IPS-18a (cell line): ENCODE measurements around the gene CDK6.

Experiments used
- H3K27ac ChIP-seq: one replicate; pipeline ENCODE4 v1.5.1; 2013; ENCODE audit warnings: low read length
- H3K27me3 ChIP-seq: one replicate; pipeline ENCODE4 v1.6.1; 2013; ENCODE audit warnings: mild to moderate bottlenecking, low read length; ENCODE audit not compliant: control insufficient read depth, insufficient read depth
- H3K36me3 ChIP-seq: one replicate; pipeline ENCODE4 v1.6.1; 2013; ENCODE audit warnings: low read depth, low read length; ENCODE audit not compliant: control insufficient read depth
- H3K4me1 ChIP-seq: one replicate; pipeline ENCODE4 v1.6.1; 2013; ENCODE audit warnings: low read depth, low read length; ENCODE audit not compliant: control insufficient read depth
- H3K4me3 ChIP-seq: one replicate; pipeline ENCODE4 v1.5.1; 2013; ENCODE audit warnings: low read length
- H3K9ac ChIP-seq: one replicate; pipeline ENCODE4 v1.6.1; 2013; ENCODE audit warnings: mild to moderate bottlenecking, low read length, moderate library complexity
- H3K9me3 ChIP-seq: one replicate; pipeline ENCODE4 v1.6.1; 2013; ENCODE audit warnings: low read depth, low read length; ENCODE audit not compliant: control insufficient read depth

Gene CDK6

GRCh38 chr7:92823042-92823441, 13.3 kb downstream of the CDK6 start:
- no peak overlapping the region for H3K4me3 ChIP-seq
- H3K9me3 ChIP-seq = no peaks in the 10 kb centered on the region
- no peak overlapping the region for H3K9ac ChIP-seq
- no peaks in the 10 kb centered on the region for H3K36me3 ChIP-seq
- H3K27ac ChIP-seq = no peak overlapping the region
- no peaks in the 10 kb centered on the region for H3K27me3 ChIP-seq
- peaks cover 10% of the 10 kb centered on the region for H3K4me1 ChIP-seq

DNA sequence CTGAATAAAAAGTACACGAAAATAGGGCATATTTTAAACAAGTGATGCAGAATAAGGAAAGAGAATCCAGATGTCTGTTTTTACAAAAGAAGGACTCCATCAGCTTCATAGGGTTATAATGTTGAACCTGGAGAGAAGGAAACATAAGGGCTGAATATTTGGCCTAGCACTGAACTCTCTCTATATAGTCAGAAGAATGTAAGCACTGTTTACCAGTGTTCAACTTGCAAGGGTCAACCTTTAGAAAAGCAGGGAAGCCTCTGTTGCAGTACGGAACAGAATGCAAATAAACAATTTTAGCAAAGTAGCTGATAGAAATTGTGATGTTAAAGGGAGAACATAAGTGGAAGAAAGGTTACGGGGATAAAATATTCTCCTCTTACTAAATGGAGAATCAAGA, 16.2 kb downstream of the CDK6 start:
- Histone ChIP-seq H3K4me3 (no peak overlapping the region), H3K36me3 (no peaks in the 10 kb centered on the region), H3K27me3 (no peaks in the 10 kb centered on the region), H3K9ac (no peak overlapping the region), H3K27ac (no peak overlapping the region), H3K9me3 (peaks cover 4% of the 10 kb centered on the region), H3K4me1 (peaks cover 7% of the 10 kb centered on the region)

GRCh38 chr7:92817398-92817797, 19.0 kb downstream of the CDK6 start:
- Histone ChIP-seq H3K4me1 (peaks cover 19% of the 10 kb centered on the region), H3K27ac (no peak overlapping the region), H3K9me3 (peaks cover 4% of the 10 kb centered on the region), H3K36me3 (no peaks in the 10 kb centered on the region), H3K4me3 (no peak overlapping the region), H3K27me3 (no peaks in the 10 kb centered on the region), H3K9ac (no peak overlapping the region)

DNA sequence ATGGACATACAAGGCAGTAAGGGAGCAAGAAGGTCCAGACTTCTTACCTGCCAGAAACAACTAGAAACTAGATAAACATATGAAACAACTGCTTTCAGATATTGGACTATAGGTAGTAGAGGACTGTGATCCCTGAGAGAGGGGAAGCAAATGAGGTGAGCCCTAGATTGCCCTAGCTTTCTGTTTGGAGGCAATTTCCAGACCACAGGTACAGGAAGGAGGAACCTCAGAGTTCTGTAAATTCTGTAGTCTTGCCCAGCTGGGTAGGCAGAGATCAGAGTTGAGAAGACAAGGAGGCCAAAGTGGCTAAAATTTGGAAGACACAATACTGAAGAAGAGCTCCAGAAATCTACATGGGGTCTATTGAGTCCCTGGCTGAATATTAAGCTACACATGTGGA, 21.0 kb downstream of the CDK6 start:
- H3K4me3 ChIP-seq = no peak overlapping the region
- no peak overlapping the region for H3K9ac ChIP-seq
- peaks cover 19% of the 10 kb centered on the region for H3K4me1 ChIP-seq
- no peak overlapping the region for H3K27ac ChIP-seq
- H3K36me3 ChIP-seq = no peaks in the 10 kb centered on the region
- H3K27me3 ChIP-seq = no peaks in the 10 kb centered on the region
- peaks cover 4% of the 10 kb centered on the region for H3K9me3 ChIP-seq

GRCh38 chr7:92813390-92814024, 22.9 kb downstream of the CDK6 start:
- Histone ChIP-seq H3K4me1 (peaks cover 32% of the 10 kb centered on the region), H3K27ac (no peak overlapping the region), H3K4me3 (peak overlapping the region; percentile 22), H3K9me3 (peaks cover 4% of the 10 kb centered on the region), H3K9ac (no peak overlapping the region), H3K36me3 (no peaks in the 10 kb centered on the region), H3K27me3 (no peaks in the 10 kb centered on the region)

DNA sequence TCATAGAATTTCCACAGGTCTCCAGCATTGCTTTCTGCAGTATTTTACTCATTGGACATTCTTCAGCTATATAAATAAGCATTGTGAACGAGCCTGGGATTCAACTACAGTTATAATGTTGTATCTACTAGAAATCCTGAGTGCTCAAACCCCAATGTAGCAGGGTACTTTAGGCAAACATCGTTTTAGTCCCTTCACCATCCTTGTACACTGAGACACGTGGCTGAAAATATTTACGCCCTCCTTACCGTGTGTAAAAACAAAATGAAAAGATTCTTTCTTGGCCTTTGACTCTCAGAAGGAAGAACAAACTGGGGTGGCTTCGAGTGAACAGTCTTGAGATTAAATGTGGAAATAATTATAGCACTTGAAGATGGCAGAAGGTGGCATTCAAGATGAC, 25.2 kb downstream of the CDK6 start:
- no peak overlapping the region for H3K27ac ChIP-seq
- H3K9me3 ChIP-seq = peaks cover under 1% of the 10 kb centered on the region
- no peak overlapping the region for H3K4me3 ChIP-seq
- no peak overlapping the region for H3K9ac ChIP-seq
- no peaks in the 10 kb centered on the region for H3K36me3 ChIP-seq
- H3K4me1 ChIP-seq = peaks cover 32% of the 10 kb centered on the region
- H3K27me3 ChIP-seq = no peaks in the 10 kb centered on the region

DNA sequence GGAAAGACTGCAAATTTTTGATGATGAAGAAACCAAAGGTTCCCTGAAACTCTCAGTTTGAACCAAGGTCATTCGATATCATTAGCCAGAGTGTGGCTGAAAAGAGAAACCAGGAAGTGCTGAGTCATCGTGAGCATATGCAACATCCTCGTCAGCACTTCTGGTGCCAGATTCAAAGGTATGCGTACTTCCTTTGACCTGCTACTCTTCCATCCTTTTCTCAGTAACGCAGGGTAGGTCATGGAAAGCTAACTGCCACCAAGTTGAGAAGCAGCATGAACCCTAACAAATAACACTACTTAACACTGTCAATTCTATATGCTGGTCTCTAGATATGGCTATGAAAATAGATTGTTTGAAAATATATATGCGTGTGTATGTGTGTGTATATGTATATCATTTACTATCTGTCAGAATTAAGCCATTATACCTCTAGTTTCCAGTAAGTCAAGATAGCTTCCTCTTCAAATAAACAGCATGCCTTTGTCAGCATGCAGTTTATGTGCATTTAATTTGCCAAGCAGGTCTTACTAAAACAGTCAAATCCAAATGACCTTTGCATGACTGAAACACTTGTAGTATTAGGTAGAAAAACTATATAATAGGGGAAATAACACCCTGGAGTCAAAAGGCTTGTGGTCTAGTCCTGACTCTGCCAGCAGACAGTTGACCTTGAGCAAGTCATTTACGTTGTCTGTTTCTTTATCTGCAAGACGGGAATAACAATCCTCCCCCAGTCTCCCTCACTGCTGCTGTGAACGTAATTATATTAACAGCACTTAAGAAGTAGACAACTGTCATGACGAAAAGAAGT, 26.4 kb downstream of the CDK6 start:
- Histone ChIP-seq H3K4me3 (no peak overlapping the region), H3K27ac (peak overlapping the region; percentile 63), H3K9me3 (no peaks in the 10 kb centered on the region), H3K27me3 (no peaks in the 10 kb centered on the region), H3K36me3 (no peaks in the 10 kb centered on the region), H3K9ac (no peak overlapping the region), H3K4me1 (peaks cover 32% of the 10 kb centered on the region)

- peak overlapping the region; percentile 63 for H3K27ac ChIP-seq
- no peaks in the 10 kb centered on the region for H3K27me3 ChIP-seq
- no peaks in the 10 kb centered on the region for H3K9me3 ChIP-seq
- no peaks in the 10 kb centered on the region for H3K36me3 ChIP-seq
- H3K9ac ChIP-seq = no peak overlapping the region
- H3K4me3 ChIP-seq = no peak overlapping the region
- peaks cover 29% of the 10 kb centered on the region for H3K4me1 ChIP-seq
These were observed 27.0 kb downstream of the CDK6 start for GRCh38 chr7:92809397-92809759.

DNA sequence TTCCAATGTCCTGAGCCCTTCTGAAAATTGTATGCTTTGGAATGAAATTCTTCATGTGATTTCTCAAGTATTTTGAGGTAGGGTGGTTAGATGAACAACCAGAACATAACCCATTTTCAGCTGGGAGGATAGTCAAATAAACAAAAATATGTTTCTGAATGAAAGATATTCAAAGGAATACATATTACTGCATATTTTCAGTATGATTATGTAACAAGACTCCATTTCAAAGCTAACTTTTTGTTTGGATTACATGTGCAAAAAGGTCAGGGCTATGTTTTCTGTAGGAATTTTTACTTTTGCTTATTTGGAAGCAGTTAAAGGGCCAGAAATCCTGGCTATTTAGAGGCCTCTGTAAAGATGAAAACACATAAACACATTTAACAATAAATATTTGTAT, 27.7 kb downstream of the CDK6 start:
- H3K4me3 ChIP-seq = no peak overlapping the region
- no peaks in the 10 kb centered on the region for H3K27me3 ChIP-seq
- no peaks in the 10 kb centered on the region for H3K36me3 ChIP-seq
- no peak overlapping the region for H3K9ac ChIP-seq
- no peak overlapping the region for H3K27ac ChIP-seq
- H3K4me1 ChIP-seq = peaks cover 22% of the 10 kb centered on the region
- H3K9me3 ChIP-seq = no peaks in the 10 kb centered on the region

DNA sequence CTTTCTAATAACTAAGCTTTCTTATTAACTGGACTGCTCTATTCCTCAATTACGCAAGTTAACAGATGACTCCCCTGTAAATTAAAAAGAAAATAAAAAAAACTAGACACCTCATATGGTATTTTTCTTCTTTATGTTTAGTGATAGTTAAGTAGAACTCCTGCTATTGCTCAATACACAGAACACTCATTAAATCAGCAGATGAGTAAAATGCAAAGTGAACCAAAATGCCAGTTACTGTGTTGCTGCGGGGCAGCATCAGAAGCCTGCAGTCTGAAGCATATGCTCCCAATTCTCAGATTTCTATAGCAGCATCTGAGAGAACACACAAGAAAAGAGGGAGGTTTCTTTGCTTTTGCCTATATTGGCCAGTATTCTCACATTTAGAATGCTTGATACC, 28.4 kb downstream of the CDK6 start:
- H3K9ac ChIP-seq = no peak overlapping the region
- H3K36me3 ChIP-seq = no peaks in the 10 kb centered on the region

DNA sequence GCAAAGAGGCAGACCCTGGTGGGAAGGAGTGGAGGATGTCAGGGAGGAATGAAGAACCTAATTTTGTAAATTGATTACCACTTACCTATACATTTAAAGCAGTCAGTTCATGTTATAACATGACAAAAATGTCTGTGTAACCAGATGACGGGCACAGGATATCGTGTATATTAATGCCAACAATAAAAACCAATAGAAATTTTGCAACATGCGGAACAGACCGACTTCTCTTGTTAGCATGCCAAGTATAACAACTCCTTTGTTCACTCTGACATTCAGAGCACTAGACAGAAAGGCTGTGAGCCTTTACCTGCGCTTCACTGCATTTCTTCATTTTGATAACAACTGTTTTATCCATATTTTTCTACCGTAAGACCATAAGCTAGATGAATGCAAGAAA, 29.9 kb downstream of the CDK6 start:
- H3K4me1 ChIP-seq = peaks cover 13% of the 10 kb centered on the region
- H3K9me3 ChIP-seq = no peaks in the 10 kb centered on the region
- H3K9ac ChIP-seq = no peak overlapping the region
- no peaks in the 10 kb centered on the region for H3K36me3 ChIP-seq
- H3K27ac ChIP-seq = no peak overlapping the region
- H3K27me3 ChIP-seq = no peaks in the 10 kb centered on the region
- H3K4me3 ChIP-seq = no peak overlapping the region

More for the DNA sequence above, 28.4 kb downstream of the CDK6 start:
- no peak overlapping the region for H3K4me3 ChIP-seq
- peaks cover 16% of the 10 kb centered on the region for H3K4me1 ChIP-seq
- no peaks in the 10 kb centered on the region for H3K27me3 ChIP-seq
- no peaks in the 10 kb centered on the region for H3K9me3 ChIP-seq
- H3K27ac ChIP-seq = no peak overlapping the region

DNA sequence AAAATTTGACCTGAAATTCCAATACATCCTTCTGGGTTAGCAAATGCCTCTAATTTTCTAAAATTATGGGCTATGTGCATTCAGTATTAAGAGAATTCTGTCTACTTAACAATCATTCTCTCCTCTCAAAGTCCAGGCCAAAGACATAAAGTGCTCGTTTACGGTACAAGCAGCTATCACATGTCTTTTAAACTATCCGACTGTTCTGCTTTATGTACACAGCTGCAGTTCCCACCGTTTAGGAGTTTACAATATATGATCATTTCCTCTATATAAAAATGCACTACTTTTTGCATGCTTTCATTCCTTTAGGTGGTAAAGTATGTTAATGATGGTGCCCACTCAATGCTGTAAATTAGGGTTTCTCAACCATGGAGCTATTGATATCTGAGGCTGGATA, 34.0 kb downstream of the CDK6 start:
- H3K4me3 ChIP-seq = no peak overlapping the region
- H3K27ac ChIP-seq = no peak overlapping the region
- H3K4me1 ChIP-seq = no peaks in the 10 kb centered on the region
- H3K27me3 ChIP-seq = no peaks in the 10 kb centered on the region
- no peaks in the 10 kb centered on the region for H3K36me3 ChIP-seq
- no peaks in the 10 kb centered on the region for H3K9me3 ChIP-seq
- no peak overlapping the region for H3K9ac ChIP-seq
